ENCODE data around the gene KDM4C.

DNA sequence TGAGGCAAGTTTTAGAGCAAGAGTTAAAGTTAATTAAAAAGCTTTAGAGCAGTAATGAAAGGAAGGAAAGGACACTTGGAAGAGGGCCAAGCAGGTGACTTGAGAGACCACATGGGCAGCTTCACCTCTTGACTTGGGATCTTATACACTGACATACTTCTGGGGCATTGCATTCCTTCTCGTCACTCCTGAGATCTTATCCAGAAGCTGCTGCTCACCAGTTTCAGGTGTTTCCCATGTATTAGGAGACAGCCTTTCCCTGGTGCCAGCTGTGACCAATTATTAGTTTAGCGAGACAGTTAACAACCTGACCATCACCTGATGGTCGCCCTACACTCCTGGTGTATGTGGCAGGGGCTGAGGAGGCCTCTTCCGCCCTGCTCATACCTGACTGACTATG lies 382.1 kb downstream of the KDM4C start:
- TF ChIP-seq EZH2 (IDR thresholded peaks at IDR 0.05; ENCODE audit: insufficient read depth, poor library complexity, severe bottlenecking) (no peak), EZH2phosphoT487 (IDR thresholded peaks at IDR 0.05; ENCODE audit: insufficient read depth, low read depth) (no peak)
